Uterus (tissue), 4 donors: Measurements from ENCODE around the gene ENTPD1. TPM values are rescaled to one million over a fixed set of nuclear protein-coding genes. Genes with fewer than 3 reads are reported as not detected.
A peak's percentile ranks its signal among the peaks of the same experiment; 100 is the strongest.

ENCODE experiments used
- DNase-seq, 2 donors: peaks; one replicate each; pipeline ENCODE4 v3.0.0-alpha.2; 2019 to 2020
- H3K27ac ChIP-seq, 2 donors: fragments of 200-600 bp; sonication (generic); 1 replicate in 1 of 2; 2 replicates in 1 of 2; pipeline ENCODE4 v1.5.1; 2016 to 2018
- H3K27me3 ChIP-seq, 2 donors: fragments of 200-600 bp; sonication (generic); one replicate each; pipeline ENCODE4 v1.5.1; 2018 to 2019; ENCODE audit warnings: control low read depth in 1 of 2
- H3K36me3 ChIP-seq, 2 donors: fragments of 200-600 bp; sonication (generic); one replicate each; pipeline ENCODE4 v1.5.1; 2019; ENCODE audit warnings: control low read depth in 1 of 2
- H3K4me1 ChIP-seq, 2 donors: fragments of 200-600 bp; sonication (generic); one replicate each; pipeline ENCODE4 v1.5.1; 2018 to 2019; ENCODE audit warnings: control low read depth in 1 of 2
- H3K4me3 ChIP-seq, 2 donors: fragments of 200-600 bp; sonication (generic); 1 replicate in 1 of 2; 2 replicates in 1 of 2; pipeline ENCODE4 v1.5.1; 2018 to 2019; ENCODE audit warnings: mild to moderate bottlenecking in 1 of 2
- H3K9me3 ChIP-seq, 2 donors: fragments of 200-600 bp; sonication (generic); one replicate each; pipeline ENCODE4 v1.5.1; 2019; ENCODE audit warnings: control low read depth in 1 of 2
- CTCF ChIP-seq, 4 experiments: fragments of 200-600 bp in 2 of 4; fragments of 450-650 bp in 2 of 4; sonication (generic) in 2 of 4; IDR thresholded peaks; one replicate each; pipeline ENCODE4 v1.5.1; 2016 to 2019; ENCODE audit warnings: antibody characterized with exemption in 4 of 4, mild to moderate bottlenecking in 2 of 4, moderate library complexity in 1 of 4
- POLR2A ChIP-seq, 2 donors: fragments of 450-650 bp; IDR thresholded peaks; one replicate each; pipeline ENCODE4 v1.6.1; 2016; ENCODE audit warnings: antibody characterized with exemption in 2 of 2, mild to moderate bottlenecking in 1 of 2, moderate library complexity in 1 of 2
- intact Hi-C: fragments of 100-400 bp; cut with DNase I; formaldehyde crosslinking; loops from one replicate; pipeline ENCODE4 v1.15.1; 2023; ENCODE audit warnings: low total_unique reads
- total RNA-seq, 4 donors: library from RNA; depleted of rRNA in 3 of 4; stranded (reverse); fragments of >200 nt in 3 of 4; gene quantifications; one replicate each; pipeline versions ENCODE4 v1.1.0 to v1.2.4, GENCODE V29; 2014 to 2023
- donor health status: DM: yes; HTN: yes; CAD: no.

The ENTPD1 gene
- total RNA-seq, 4 donors from 2014 or later: 42.4 to 99.5 (median 69.5) TPM

GRCh38 chr10:95739056-95739455 is 16.9 kb upstream of the ENTPD1 start:
- Histone ChIP-seq H3K27me3 (no peaks in the 10 kb centered on the region), H3K27ac (no peak overlapping the region), H3K4me3 (no peak overlapping the region), H3K36me3 (no peaks in the 10 kb centered on the region), H3K4me1 (peaks cover 0 to 4% of the 10 kb centered on the region in 2 donors), H3K9me3 (no peaks in the 10 kb centered on the region)
- DNase-seq: no peak
- intact Hi-C loops: no loop called here
- TF ChIP-seq POLR2A (IDR thresholded peaks at IDR 0.05) (no peak), CTCF (IDR thresholded peaks at IDR 0.05) (no peak)

DNA sequence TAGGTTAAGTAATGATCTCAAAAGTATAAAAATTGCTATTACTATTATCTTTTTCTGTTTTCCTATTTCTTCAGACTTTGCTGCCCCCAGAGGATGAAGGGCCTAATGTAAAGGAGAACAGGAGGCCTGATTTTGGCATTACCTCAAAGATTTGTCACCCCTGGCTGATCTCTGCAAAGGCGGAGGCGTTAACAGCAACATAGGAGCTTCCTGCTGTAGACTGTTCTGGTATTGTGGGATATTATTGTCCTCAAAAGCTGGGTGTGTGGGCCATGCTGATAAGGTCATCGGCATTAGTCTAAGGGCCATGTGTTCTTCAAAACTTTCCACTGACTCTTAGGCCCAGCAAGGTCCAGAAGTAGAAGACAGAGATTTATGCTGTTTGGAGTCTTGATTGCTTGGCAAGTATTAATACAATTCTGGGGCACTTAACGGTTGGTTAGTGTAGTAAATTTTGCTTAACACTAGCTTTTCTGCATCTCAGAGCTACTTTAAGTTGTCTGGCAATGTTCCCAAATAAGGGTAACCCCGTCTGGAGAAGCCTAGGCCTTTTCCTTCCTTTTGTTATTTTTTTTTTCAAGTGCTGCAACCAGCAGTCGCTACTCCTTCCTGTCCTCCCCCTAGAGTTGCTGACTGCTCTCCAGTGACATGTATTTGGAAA is 14.0 kb upstream of the ENTPD1 start:
- peak overlapping the region; percentile 20 to 40 for H3K27ac ChIP-seq
- TF ChIP-seq CTCF (IDR thresholded peaks at IDR 0.05) (no peak), POLR2A (IDR thresholded peaks at IDR 0.05) (no peak)
- peaks cover 0 to 4% of the 10 kb centered on the region in 2 donors for H3K4me1 ChIP-seq

DNA sequence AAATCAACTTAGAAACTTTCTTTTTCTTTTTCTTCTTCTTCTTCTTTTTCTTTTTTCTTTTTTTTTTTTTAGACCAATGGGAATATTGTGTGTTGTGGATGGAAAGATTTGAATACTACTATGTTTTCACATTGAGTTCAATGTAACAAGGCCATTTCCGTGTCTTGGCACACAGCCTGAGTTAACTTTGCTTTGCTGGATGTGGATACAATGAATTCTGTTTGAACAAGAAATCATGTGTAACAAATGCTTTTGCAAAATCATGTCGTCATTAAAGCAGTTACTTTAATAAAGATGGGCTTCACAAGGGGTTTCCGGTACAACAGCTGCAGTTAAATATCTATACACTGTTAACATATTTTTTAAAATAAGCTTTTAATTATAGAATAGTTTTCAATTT is 13.5 kb upstream of the ENTPD1 start:
- Histone ChIP-seq H3K4me3 (no peak overlapping the region), H3K9me3 (no peaks in the 10 kb centered on the region), H3K27ac (peak overlapping the region; percentile 20 to 40), H3K4me1 (peaks cover 0 to 4% of the 10 kb centered on the region in 2 donors), H3K36me3 (no peaks in the 10 kb centered on the region), H3K27me3 (no peaks in the 10 kb centered on the region)
- intact Hi-C loops: no loop called here
- TF ChIP-seq CTCF (IDR thresholded peaks at IDR 0.05): no peak
- TF ChIP-seq POLR2A (IDR thresholded peaks at IDR 0.05): no peak
- DNase-seq: peak in 1 of 2 donors; percentile 42

More for the DNA sequence above, 14.0 kb upstream of the ENTPD1 start:
- Histone ChIP-seq H3K27me3 (no peaks in the 10 kb centered on the region), H3K4me3 (no peak overlapping the region), H3K36me3 (no peaks in the 10 kb centered on the region), H3K9me3 (no peaks in the 10 kb centered on the region)
- intact Hi-C loops: no loop called here
- peak in 1 of 2 donors; percentile 54 for DNase-seq

DNA sequence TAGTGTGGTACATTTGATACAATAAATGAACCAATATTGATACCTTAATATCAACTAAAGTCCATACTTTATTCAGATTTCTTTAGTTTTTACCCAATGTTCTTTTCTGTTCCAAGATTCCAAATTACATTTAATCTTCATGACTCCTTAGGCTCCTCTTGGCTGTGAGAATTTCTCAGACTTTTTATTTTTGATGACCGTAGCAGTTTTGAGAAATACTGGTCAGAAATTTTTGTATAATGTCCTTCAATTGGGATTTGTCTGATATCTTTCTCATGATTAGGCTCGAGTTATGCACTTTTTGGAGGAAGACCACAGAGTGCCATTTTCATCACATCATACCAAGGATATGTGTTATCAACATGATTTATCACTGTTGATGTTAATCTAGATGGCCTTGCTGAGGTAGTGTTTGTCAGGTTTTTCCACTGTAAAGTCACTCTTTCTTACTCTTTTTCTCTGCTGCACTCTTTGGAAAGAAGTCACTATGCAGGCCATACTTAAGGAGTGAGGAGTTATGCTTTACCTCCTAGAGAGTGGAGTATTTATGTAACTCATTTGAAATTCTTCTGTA is 12.9 kb upstream of the ENTPD1 start:
- intact Hi-C loops: no loop called here

More for the DNA sequence above, 12.9 kb upstream of the ENTPD1 start:
- H3K4me3 ChIP-seq: no peak overlapping the region
- no peak for DNase-seq
- H3K27ac ChIP-seq: peak overlapping the region in 1 of 2 donors; percentile 40
- peaks cover 0 to 4% of the 10 kb centered on the region in 2 donors for H3K4me1 ChIP-seq
- TF ChIP-seq POLR2A (IDR thresholded peaks at IDR 0.05) (no peak), CTCF (IDR thresholded peaks at IDR 0.05) (no peak)
- no peaks in the 10 kb centered on the region for H3K9me3 ChIP-seq
- no peaks in the 10 kb centered on the region for H3K36me3 ChIP-seq
- no peaks in the 10 kb centered on the region for H3K27me3 ChIP-seq
